Mesendoderm (in vitro differentiated cells): Measurements from ENCODE around the gene SOX5.
A peak's percentile ranks its signal among the peaks of the same experiment; 100 is the strongest.

Experiments used
- DNase-seq: peaks from one replicate; pipeline ENCODE4 v3.0.0; 2013
- H2AK5ac ChIP-seq: 2 replicates; pipeline ENCODE4 v1.6.1; 2013; ENCODE audit warnings: low read length, inconsistent platforms
- H2BK120ac ChIP-seq: 2 replicates; pipeline ENCODE4 v1.6.1; 2013; ENCODE audit warnings: low read depth, mild to moderate bottlenecking, low read length, moderate library complexity, mixed read lengths
- H2BK15ac ChIP-seq: replicated peaks from 2 replicates; pipeline ENCODE4 v1.6.1; 2013; ENCODE audit warnings: low read depth, mild to moderate bottlenecking, moderate library complexity
- H2BK5ac ChIP-seq: 2 replicates; pipeline ENCODE4 v1.6.1; 2013; ENCODE audit warnings: low read length, inconsistent platforms
- H3K18ac ChIP-seq: 2 replicates; pipeline ENCODE4 v1.6.1; 2013; ENCODE audit warnings: mild to moderate bottlenecking, low read length, mixed read lengths
- H3K23ac ChIP-seq: one replicate; pipeline ENCODE4 v1.6.1; 2013; ENCODE audit warnings: low read length
- H3K27ac ChIP-seq: 2 replicates; pipeline ENCODE4 v1.5.1; 2013; ENCODE audit warnings: low read depth, mild to moderate bottlenecking, inconsistent platforms, low read length, moderate library complexity
- H3K27me3 ChIP-seq: 2 replicates; pipeline ENCODE4 v1.6.1; 2013; ENCODE audit warnings: low read length, control low read depth, mild to moderate bottlenecking, inconsistent platforms; ENCODE audit not compliant: insufficient read depth, poor library complexity
- H3K36me3 ChIP-seq: 2 replicates; pipeline ENCODE4 v1.6.1; 2013; ENCODE audit warnings: low read length, inconsistent platforms; ENCODE audit not compliant: control insufficient read depth, insufficient read depth
- H3K4ac ChIP-seq: one replicate; pipeline ENCODE4 v1.6.1; 2013; ENCODE audit warnings: low read depth, mild to moderate bottlenecking, low read length, moderate library complexity
- H3K4me1 ChIP-seq: 2 replicates; pipeline ENCODE4 v1.6.1; 2013; ENCODE audit warnings: low read depth, low read length, inconsistent platforms; ENCODE audit not compliant: control insufficient read depth
- H3K4me2 ChIP-seq: 2 replicates; pipeline ENCODE4 v1.6.1; 2013; ENCODE audit warnings: low read length
- H3K4me3 ChIP-seq: 2 replicates; pipeline ENCODE4 v1.5.1; 2013; ENCODE audit warnings: mild to moderate bottlenecking, low read length
- H3K56ac ChIP-seq: one replicate; pipeline ENCODE4 v1.6.1; 2013; ENCODE audit warnings: low read length
- H3K79me1 ChIP-seq: 2 replicates; pipeline ENCODE4 v1.6.1; 2013; ENCODE audit warnings: low read length, inconsistent platforms
- H3K79me2 ChIP-seq: 2 replicates; pipeline ENCODE4 v1.6.1; 2013; ENCODE audit warnings: mild to moderate bottlenecking, low read length; ENCODE audit not compliant: control insufficient read depth, insufficient read depth
- H3K9ac ChIP-seq: 2 replicates; pipeline ENCODE4 v1.6.1; 2013; ENCODE audit warnings: low read length, inconsistent platforms
- H4K5ac ChIP-seq: one replicate; pipeline ENCODE4 v1.6.1; 2013; ENCODE audit warnings: low read length
- H4K8ac ChIP-seq: one replicate; pipeline ENCODE4 v1.6.1; 2013; ENCODE audit warnings: low read depth, mild to moderate bottlenecking, control low read depth, low read length, moderate library complexity
- WGBS: extraction: QIAGEN DNeasy Blood & Tissue Kit; methylation state at CpG from one replicate; pipeline ENCODE4 v1.1.7; 2013; ENCODE audit warnings: low lambda C conversion rate, missing lambda C conversion rate; ENCODE audit not compliant: insufficient coverage; ENCODE audit errors: extremely low coverage; 5-methylcytosine and 5-hydroxymethylcytosine counted together

SOX5 gene

DNA sequence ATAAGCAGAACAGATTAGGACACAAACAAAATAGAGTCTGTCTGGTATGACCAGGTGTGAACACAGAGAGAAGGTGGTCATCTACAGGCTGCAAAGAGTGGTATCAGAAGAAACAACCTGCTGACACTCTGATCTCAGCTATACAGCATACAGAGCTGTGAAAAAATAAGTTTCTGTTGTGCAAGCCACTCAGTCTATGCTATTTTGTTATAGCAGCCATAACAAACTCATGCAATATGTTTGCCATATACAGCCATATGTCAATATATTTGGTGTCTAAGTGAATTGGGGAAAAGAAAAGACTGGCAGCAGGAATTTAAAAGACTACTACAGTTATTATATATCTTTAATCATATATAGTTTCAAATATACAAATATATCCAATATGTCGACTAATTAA is 300.9 kb downstream of the SOX5 start:
- no peaks in the 10 kb centered on the region for H3K27me3 ChIP-seq
- no peak overlapping the region for H3K18ac ChIP-seq
- no peaks in the 10 kb centered on the region for H3K36me3 ChIP-seq
- H2AK5ac ChIP-seq = no peak overlapping the region
- no peak overlapping the region for H3K9ac ChIP-seq
- no peak overlapping the region for H3K56ac ChIP-seq
- WGBS = no CpG with 5 or more reads among the region's 1 CpG
- no peaks in the 10 kb centered on the region for H3K4me1 ChIP-seq
- no peaks in the 10 kb centered on the region for H3K79me2 ChIP-seq
- DNase-seq = no peak
- H3K23ac ChIP-seq = no peak overlapping the region
- H3K27ac ChIP-seq = no peak overlapping the region
- no peak overlapping the region for H4K5ac ChIP-seq
- H3K4me3 ChIP-seq = no peak overlapping the region
- H4K8ac ChIP-seq = no peak overlapping the region
- no peak overlapping the region for H3K4me2 ChIP-seq
- no peaks in the 10 kb centered on the region for H3K79me1 ChIP-seq
- no peak overlapping the region for H2BK15ac ChIP-seq
- H2BK5ac ChIP-seq = no peak overlapping the region
- no peak overlapping the region for H2BK120ac ChIP-seq
- H3K4ac ChIP-seq = no peak overlapping the region

DNA sequence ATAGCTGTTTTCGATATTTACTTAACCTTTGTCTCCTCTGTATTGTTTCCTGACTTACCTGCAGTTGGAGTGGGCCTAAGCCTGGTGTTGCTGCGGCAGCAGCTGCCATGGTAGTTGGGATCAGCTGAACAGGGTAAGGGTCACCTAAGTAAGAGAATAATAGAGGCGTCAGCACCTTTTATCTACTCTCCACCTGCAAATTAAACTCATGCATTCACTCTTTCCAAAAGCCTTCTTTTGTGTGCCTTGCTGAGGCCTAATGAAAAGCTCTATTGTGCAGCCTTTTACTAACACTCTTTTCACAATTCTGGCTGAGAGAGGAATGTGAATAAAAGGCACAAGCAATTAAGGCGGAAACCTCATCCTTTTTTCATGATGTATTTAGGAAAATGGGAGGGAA is 308.7 kb downstream of the SOX5 start:
- peak; percentile 25 for DNase-seq
- H3K79me1 ChIP-seq = no peaks in the 10 kb centered on the region
- no peaks in the 10 kb centered on the region for H3K79me2 ChIP-seq
- H3K4me2 ChIP-seq = no peak overlapping the region
- H3K23ac ChIP-seq = no peak overlapping the region
- no peak overlapping the region for H3K56ac ChIP-seq
- no peaks in the 10 kb centered on the region for H3K36me3 ChIP-seq
- H4K5ac ChIP-seq = no peak overlapping the region
- H3K4me1 ChIP-seq = no peaks in the 10 kb centered on the region
- no peak overlapping the region for H3K18ac ChIP-seq
- H2BK5ac ChIP-seq = no peak overlapping the region
- no peak overlapping the region for H2BK120ac ChIP-seq
- H2AK5ac ChIP-seq = no peak overlapping the region
- no peak overlapping the region for H3K9ac ChIP-seq
- H4K8ac ChIP-seq = no peak overlapping the region
- no peak overlapping the region for H2BK15ac ChIP-seq
- H3K27me3 ChIP-seq = no peaks in the 10 kb centered on the region
- H3K27ac ChIP-seq = no peak overlapping the region
- H3K4ac ChIP-seq = no peak overlapping the region
- no CpG with 5 or more reads among the region's 4 CpGs for WGBS
- H3K4me3 ChIP-seq = no peak overlapping the region

DNA sequence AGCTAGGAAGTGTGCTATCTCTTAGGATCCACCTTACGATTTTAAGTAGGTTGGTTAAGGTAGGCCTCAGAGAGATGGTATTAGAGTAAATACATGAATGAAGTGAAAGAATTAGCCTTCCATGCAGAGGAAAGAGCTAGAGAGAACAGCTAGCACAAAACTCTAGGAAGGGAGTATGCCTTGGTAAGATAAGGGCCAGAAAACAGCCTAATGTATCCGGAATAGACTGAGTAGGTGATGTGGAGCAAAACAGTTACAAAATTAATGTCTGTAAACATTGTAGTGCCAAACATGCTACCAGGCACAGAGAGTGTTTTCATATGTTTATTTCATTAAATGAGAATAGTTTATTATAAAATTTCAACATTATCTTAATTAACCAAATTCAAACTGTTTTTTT is 315.1 kb downstream of the SOX5 start:
- WGBS = no CpG with 5 or more reads among the region's 2 CpGs
- Histone ChIP-seq H3K18ac (no peak overlapping the region), H3K4me3 (no peak overlapping the region), H3K4me1 (no peaks in the 10 kb centered on the region), H3K27me3 (no peaks in the 10 kb centered on the region), H4K5ac (no peak overlapping the region), H3K56ac (no peak overlapping the region), H3K27ac (no peak overlapping the region), H2BK5ac (no peak overlapping the region), H3K4ac (no peak overlapping the region), H2AK5ac (no peak overlapping the region), H3K79me2 (no peaks in the 10 kb centered on the region), H3K23ac (no peak overlapping the region), H2BK15ac (no peak overlapping the region), H3K36me3 (no peaks in the 10 kb centered on the region), H2BK120ac (no peak overlapping the region), H3K4me2 (no peak overlapping the region), H4K8ac (no peak overlapping the region), H3K9ac (no peak overlapping the region), H3K79me1 (no peaks in the 10 kb centered on the region)
- DNase-seq = no peak

DNA sequence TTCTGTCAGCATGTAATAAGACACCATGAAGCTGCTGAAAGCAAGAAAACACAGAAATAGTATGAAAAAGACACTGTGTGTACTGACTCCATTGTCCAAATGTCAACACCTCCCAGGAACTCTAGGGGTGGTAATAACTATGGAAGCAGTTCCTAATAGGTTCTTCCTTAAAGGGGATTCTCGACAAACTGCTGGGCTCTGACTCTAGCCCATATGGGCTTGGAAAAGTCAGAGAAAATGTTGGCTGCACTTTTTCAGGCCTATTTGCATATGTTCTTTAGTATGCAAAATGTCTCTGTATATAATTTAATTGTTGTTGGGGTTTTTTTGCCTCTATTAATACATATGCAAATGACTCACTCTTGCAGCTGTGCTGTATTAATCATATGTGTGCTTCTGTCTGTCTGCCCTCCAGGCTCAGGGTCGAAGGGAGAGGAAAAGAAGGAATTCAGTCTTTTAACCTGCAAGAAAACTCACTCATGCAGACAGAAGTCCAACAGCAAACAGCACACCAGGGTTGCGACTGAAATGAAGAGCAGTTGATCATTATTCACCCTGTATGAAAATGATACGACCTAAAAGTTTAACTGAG is 317.6 kb downstream of the SOX5 start:
- Histone ChIP-seq H3K56ac (no peak overlapping the region), H3K23ac (no peak overlapping the region), H3K9ac (no peak overlapping the region), H3K4me1 (no peaks in the 10 kb centered on the region), H3K27ac (no peak overlapping the region), H3K4ac (no peak overlapping the region), H3K36me3 (no peaks in the 10 kb centered on the region), H3K79me2 (no peaks in the 10 kb centered on the region), H4K8ac (no peak overlapping the region), H3K18ac (no peak overlapping the region), H2BK5ac (no peak overlapping the region), H3K27me3 (no peaks in the 10 kb centered on the region), H3K4me2 (no peak overlapping the region), H3K4me3 (no peak overlapping the region), H3K79me1 (no peaks in the 10 kb centered on the region), H4K5ac (no peak overlapping the region), H2BK15ac (no peak overlapping the region), H2BK120ac (no peak overlapping the region), H2AK5ac (no peak overlapping the region)
- DNase-seq = no peak
- no CpG with 5 or more reads among the region's 4 CpGs for WGBS

DNA sequence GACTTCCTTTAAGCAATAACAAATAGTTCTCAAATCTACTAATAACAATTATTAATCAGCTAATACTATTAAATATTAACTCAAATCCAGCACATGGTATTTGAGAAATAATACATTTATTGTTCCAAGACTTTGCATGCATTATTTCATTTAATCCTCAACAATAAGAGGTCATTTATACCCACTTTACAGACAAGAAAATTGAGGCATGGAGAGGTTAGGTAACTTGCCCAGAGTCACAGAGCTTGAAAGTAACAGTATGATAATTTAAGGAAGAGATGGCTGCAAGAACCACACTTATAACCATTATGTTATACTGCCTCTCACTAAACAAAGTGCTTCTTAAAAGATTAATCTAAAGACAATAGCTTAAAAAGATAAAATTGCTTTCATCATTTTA is 318.9 kb downstream of the SOX5 start:
- H3K79me2 ChIP-seq = no peaks in the 10 kb centered on the region
- H3K56ac ChIP-seq = no peak overlapping the region
- H3K36me3 ChIP-seq = no peaks in the 10 kb centered on the region
- H2BK15ac ChIP-seq = no peak overlapping the region
- H3K27me3 ChIP-seq = no peaks in the 10 kb centered on the region
- no peaks in the 10 kb centered on the region for H3K79me1 ChIP-seq
- H2BK120ac ChIP-seq = no peak overlapping the region
- no peak overlapping the region for H3K18ac ChIP-seq
- no peak overlapping the region for H2AK5ac ChIP-seq
- H3K27ac ChIP-seq = no peak overlapping the region
- H3K4me1 ChIP-seq = no peaks in the 10 kb centered on the region
- DNase-seq = no peak
- H3K4me2 ChIP-seq = no peak overlapping the region
- H4K5ac ChIP-seq = no peak overlapping the region
- no peak overlapping the region for H3K4me3 ChIP-seq
- no peak overlapping the region for H2BK5ac ChIP-seq
- H4K8ac ChIP-seq = no peak overlapping the region
- H3K23ac ChIP-seq = no peak overlapping the region
- no peak overlapping the region for H3K4ac ChIP-seq
- no peak overlapping the region for H3K9ac ChIP-seq

DNA sequence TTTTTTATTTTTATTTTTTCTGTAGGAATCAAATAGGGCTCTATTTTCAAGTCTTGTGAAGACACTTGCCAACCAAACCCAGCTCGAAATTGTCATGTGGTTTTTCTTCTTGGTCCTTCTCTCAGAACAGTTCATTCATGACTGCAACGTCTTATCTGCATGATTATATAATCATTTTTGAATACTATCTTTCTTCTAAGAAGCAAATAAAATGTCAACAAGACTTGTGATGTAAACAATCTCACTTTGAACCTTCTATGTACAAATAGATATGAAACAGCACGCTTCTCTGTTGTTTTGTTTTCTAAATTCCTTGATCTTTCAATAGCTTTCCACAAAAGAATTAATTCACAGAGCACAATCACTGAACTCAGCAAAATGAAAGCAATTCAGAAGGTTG is 320.7 kb downstream of the SOX5 start:
- Histone ChIP-seq H3K27ac (no peak overlapping the region), H3K4me1 (no peaks in the 10 kb centered on the region), H2BK5ac (no peak overlapping the region), H3K79me2 (no peaks in the 10 kb centered on the region), H4K8ac (no peak overlapping the region), H3K36me3 (no peaks in the 10 kb centered on the region), H2BK120ac (no peak overlapping the region), H3K4me2 (no peak overlapping the region), H3K18ac (no peak overlapping the region), H3K27me3 (no peaks in the 10 kb centered on the region), H3K56ac (no peak overlapping the region), H3K23ac (no peak overlapping the region), H4K5ac (no peak overlapping the region), H2BK15ac (no peak overlapping the region), H3K4me3 (no peak overlapping the region), H3K9ac (no peak overlapping the region), H2AK5ac (no peak overlapping the region), H3K79me1 (no peaks in the 10 kb centered on the region), H3K4ac (no peak overlapping the region)
- no peak for DNase-seq
- WGBS = no CpG with 5 or more reads among the region's 3 CpGs
